PC-3 (cell line): Measurements from ENCODE around the gene CDK14. TPM values are rescaled to one million over a fixed set of nuclear protein-coding genes. Genes with fewer than 3 reads are reported as not detected.

Experiments used
- ATAC-seq: fragments of 200-7000 bp; cut with Tn5 transposase; 2 replicates; pipeline ENCODE4 v1.9.1; 2020; ENCODE audit warnings: mild to moderate bottlenecking, moderate library complexity
- BruUV-seq: library from RNA; stranded (reverse); fragments of 400-500 nt; replicated peaks from 2 replicates; lab custom pipeline; 2021; lab: Mats Ljungman, UMichigan
- CTCF ChIA-PET: fragments of 300-600 bp; sonication (Branson Sonifier 250); formaldehyde crosslinking; loops from one replicate; lab custom pipeline; 2022; ENCODE audit warnings: antibody characterized with exemption; lab: Charles Lee
- POLR2A ChIA-PET: fragments of 300-600 bp; sonication (Branson Sonifier 250); formaldehyde crosslinking; loops from one replicate; lab custom pipeline; 2022; ENCODE audit warnings: antibody characterized with exemption; ENCODE audit not compliant: unreplicated experiment; lab: Charles Lee
- DNase-seq: peaks from one replicate; pipeline ENCODE4 v3.0.0-alpha.2; 2015
- H2AFZ ChIP-seq: fragments of 300-600 bp; sonication (generic); 2 replicates; pipeline ENCODE4 v1.6.0; 2016; ENCODE audit warnings: antibody characterized with exemption, low read length
- H3F3A ChIP-seq: fragments of 300-600 bp; sonication (generic); one replicate; pipeline ENCODE4 v1.6.0; 2017; ENCODE audit warnings: antibody characterized with exemption, low read length, control low read depth, mild to moderate bottlenecking; ENCODE audit not compliant: unreplicated experiment
- H3K27ac ChIP-seq: fragments of 300-600 bp; sonication (generic); 2 replicates; pipeline ENCODE4 v1.5.1; 2016; ENCODE audit warnings: mild to moderate bottlenecking, low read length
- H3K27me3 ChIP-seq: fragments of 300-600 bp; sonication (generic); 2 replicates; pipeline ENCODE4 v1.6.1; 2016; ENCODE audit warnings: low read length, mixed read lengths
- H3K36me3 ChIP-seq: fragments of 300-600 bp; sonication (generic); 2 replicates; pipeline ENCODE4 v1.6.1; 2016; ENCODE audit warnings: low read depth, mixed run types, low read length, mixed read lengths
- H3K4me1 ChIP-seq: fragments of 300-600 bp; sonication (generic); 2 replicates; pipeline ENCODE4 v1.5.1; 2016; ENCODE audit warnings: low read length; ENCODE audit not compliant: insufficient read depth
- H3K4me2 ChIP-seq: fragments of 300-600 bp; sonication (generic); 2 replicates; pipeline ENCODE4 v1.6.0; 2016; ENCODE audit warnings: low read length
- H3K4me3 ChIP-seq: fragments of 300-600 bp; sonication (generic); 2 replicates; pipeline ENCODE4 v1.5.1; 2016; ENCODE audit warnings: mild to moderate bottlenecking, low read length, mixed read lengths
- H3K79me2 ChIP-seq: fragments of 300-600 bp; sonication (generic); 2 replicates; pipeline ENCODE4 v1.6.1; 2017; ENCODE audit warnings: low read length, mixed read lengths
- H3K9ac ChIP-seq: fragments of 300-600 bp; sonication (generic); 2 replicates; pipeline ENCODE4 v1.6.0; 2016; ENCODE audit warnings: mild to moderate bottlenecking, low read length
- H3K9me2 ChIP-seq: fragments of 300-600 bp; sonication (generic); replicated peaks from 2 replicates; pipeline ENCODE4 v1.6.1; 2016; ENCODE audit warnings: mixed run types, low read length, mixed read lengths
- H3K9me3 ChIP-seq: fragments of 300-600 bp; sonication (generic); 2 replicates; pipeline ENCODE4 v1.6.1; 2016; ENCODE audit warnings: low read length, mixed read lengths
- H4K20me1 ChIP-seq: fragments of 300-600 bp; sonication (generic); 2 replicates; pipeline ENCODE4 v1.6.1; 2016; ENCODE audit warnings: low read length, mixed read lengths
- EZH2 ChIP-seq: fragments of 300-600 bp; sonication (generic); IDR thresholded peaks from one replicate; pipeline ENCODE4 v1.6.1; 2017; ENCODE audit warnings: antibody characterized with exemption, mild to moderate bottlenecking, low read length; ENCODE audit not compliant: unreplicated experiment
- EZH2phosphoT487 ChIP-seq: fragments of 300-600 bp; sonication (generic); IDR thresholded peaks from 2 replicates; pipeline ENCODE4 v1.6.1; 2018; ENCODE audit warnings: mild to moderate bottlenecking, antibody characterized with exemption, low read length, borderline replicate concordance
- intact Hi-C: fragments of 100-400 bp; cut with micrococcal nuclease; formaldehyde crosslinking; loops from 2 replicates; pipeline ENCODE4 v1.9.0; 2023
- total RNA-seq: library from RNA; depleted of rRNA; stranded (reverse); fragments of >200 nt; gene quantifications from 2 replicates; pipeline ENCODE4 v1.2.3, GENCODE V29; 2014
- TF ChIP-seq, protein P1 (sequence below): fragments of 300-600 bp; sonication (generic); conservative IDR thresholded peaks from 2 replicates; pipeline ENCODE4 v1.5.1; 2017; ENCODE audit warnings: antibody characterized with exemption, low read depth, mild to moderate bottlenecking, low read length

Gene CDK14
- total RNA-seq, 1 experiment from 2014 or later, result 8.2 TPM

DNA sequence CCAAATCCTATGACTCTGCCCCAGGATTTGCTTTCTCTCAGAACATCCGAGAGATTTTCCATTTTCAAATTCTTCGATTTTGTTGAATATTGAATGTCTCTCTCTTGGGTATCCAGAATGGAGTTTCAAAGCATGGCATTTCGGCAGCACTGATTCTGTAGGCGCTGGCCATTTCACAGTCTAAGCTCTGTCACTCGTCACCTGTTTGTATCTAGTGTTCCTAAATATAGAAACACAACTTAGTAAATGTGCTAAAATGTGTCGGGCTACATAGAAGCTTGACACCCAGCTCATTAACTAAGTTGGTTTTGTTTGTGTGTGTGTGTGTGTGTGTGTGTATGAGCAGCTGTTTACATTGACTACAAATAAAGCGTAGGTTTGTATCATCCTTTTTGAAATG lies 494.6 kb downstream of the CDK14 start:
- POLR2A ChIA-PET, result no interaction called here
- ATAC-seq (no peak), DNase-seq (no peak)
- Histone ChIP-seq H3F3A (no peaks in the 10 kb centered on the region), H3K27ac (no peak overlapping the region), H4K20me1 (no peaks in the 10 kb centered on the region), H3K36me3 (no peaks in the 10 kb centered on the region), H3K9ac (no peak overlapping the region), H3K79me2 (no peaks in the 10 kb centered on the region), H3K4me2 (no peak overlapping the region), H3K9me3 (no peaks in the 10 kb centered on the region), H3K27me3 (no peaks in the 10 kb centered on the region), H3K9me2 (no peaks in the 10 kb centered on the region), H3K4me3 (no peak overlapping the region), H2AFZ (no peak overlapping the region), H3K4me1 (no peaks in the 10 kb centered on the region)
- CTCF ChIA-PET, result interaction anchor here (0.7 kb wide), 1 partner anchor 205 kb away, joined by 4 read pairs; no protein-coding TSS in a partner anchor
- no TSS peak for BruUV-seq
- no peak for TF ChIP-seq EZH2phosphoT487
- intact Hi-C loops, result no loop called here

DNA sequence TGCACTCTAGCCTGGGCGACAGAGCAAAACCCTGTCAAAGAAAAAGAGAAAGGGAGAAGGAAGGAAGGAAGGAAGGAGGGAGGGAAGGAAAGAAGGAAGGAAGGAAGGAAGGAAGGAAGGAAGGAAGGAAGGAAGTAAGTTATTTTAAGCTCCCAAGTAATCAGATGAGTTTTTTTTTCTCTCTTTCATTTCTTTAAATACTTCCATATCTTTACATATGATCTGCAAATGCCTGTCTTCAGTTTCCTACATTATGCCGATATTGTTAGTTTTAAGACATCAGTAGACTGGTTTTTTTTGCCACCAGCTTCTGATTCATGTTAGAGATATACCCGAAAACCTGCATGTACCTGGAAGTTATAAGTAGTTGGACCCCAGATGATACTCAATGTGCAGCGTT lies 495.5 kb downstream of the CDK14 start:
- no peak overlapping the region for H3K9ac ChIP-seq
- no peaks in the 10 kb centered on the region for H3F3A ChIP-seq
- no peak overlapping the region for H3K4me3 ChIP-seq
- ChIA-PET CTCF (no interaction called here), POLR2A (no interaction called here)
- no TSS peak for BruUV-seq
- no peaks in the 10 kb centered on the region for H3K9me2 ChIP-seq
- no peaks in the 10 kb centered on the region for H3K36me3 ChIP-seq
- H3K79me2 ChIP-seq, result no peaks in the 10 kb centered on the region
- no peaks in the 10 kb centered on the region for H3K9me3 ChIP-seq
- H3K4me2 ChIP-seq, result no peak overlapping the region
- no peaks in the 10 kb centered on the region for H3K27me3 ChIP-seq
- intact Hi-C loops, result no loop called here
- no peak for TF ChIP-seq EZH2
- no peak for TF ChIP-seq EZH2phosphoT487
- TF ChIP-seq, protein P1, sequence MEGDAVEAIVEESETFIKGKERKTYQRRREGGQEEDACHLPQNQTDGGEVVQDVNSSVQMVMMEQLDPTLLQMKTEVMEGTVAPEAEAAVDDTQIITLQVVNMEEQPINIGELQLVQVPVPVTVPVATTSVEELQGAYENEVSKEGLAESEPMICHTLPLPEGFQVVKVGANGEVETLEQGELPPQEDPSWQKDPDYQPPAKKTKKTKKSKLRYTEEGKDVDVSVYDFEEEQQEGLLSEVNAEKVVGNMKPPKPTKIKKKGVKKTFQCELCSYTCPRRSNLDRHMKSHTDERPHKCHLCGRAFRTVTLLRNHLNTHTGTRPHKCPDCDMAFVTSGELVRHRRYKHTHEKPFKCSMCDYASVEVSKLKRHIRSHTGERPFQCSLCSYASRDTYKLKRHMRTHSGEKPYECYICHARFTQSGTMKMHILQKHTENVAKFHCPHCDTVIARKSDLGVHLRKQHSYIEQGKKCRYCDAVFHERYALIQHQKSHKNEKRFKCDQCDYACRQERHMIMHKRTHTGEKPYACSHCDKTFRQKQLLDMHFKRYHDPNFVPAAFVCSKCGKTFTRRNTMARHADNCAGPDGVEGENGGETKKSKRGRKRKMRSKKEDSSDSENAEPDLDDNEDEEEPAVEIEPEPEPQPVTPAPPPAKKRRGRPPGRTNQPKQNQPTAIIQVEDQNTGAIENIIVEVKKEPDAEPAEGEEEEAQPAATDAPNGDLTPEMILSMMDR, result no peak
- no peak for DNase-seq
- H3K4me1 ChIP-seq, result no peaks in the 10 kb centered on the region
- no peaks in the 10 kb centered on the region for H4K20me1 ChIP-seq
- H3K27ac ChIP-seq, result no peak overlapping the region
- ATAC-seq, result no peak
- no peak overlapping the region for H2AFZ ChIP-seq

DNA sequence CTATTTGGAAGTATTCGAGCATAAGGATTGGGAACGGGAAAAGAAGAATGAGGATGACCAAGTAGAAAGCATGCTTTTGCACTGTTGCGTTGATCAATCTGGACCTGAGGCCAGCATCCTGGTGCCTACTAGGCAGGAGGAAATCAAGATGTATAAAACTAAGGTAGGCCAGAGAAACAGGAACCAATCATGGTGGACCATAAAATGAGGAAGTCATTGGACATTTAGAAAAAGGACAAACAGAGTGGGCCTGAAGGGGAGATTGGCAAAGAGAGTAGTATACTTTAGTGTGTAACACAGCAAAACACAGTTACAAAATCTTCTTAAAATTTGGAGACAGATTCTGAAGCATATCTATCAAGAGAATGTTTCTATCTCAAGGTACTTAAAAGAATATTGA lies 497.1 kb downstream of the CDK14 start:
- DNase-seq (no peak), ATAC-seq (no peak)
- no peak overlapping the region for H3K9ac ChIP-seq
- H3K79me2 ChIP-seq, result no peaks in the 10 kb centered on the region
- no peaks in the 10 kb centered on the region for H3K36me3 ChIP-seq
- H2AFZ ChIP-seq, result no peak overlapping the region
- no peak overlapping the region for H3K4me2 ChIP-seq
- H4K20me1 ChIP-seq, result no peaks in the 10 kb centered on the region
- H3K9me3 ChIP-seq, result no peaks in the 10 kb centered on the region
- no peak overlapping the region for H3K4me3 ChIP-seq
- POLR2A ChIA-PET, result no interaction called here
- no peaks in the 10 kb centered on the region for H3F3A ChIP-seq
- H3K27me3 ChIP-seq, result no peaks in the 10 kb centered on the region
- H3K4me1 ChIP-seq, result no peaks in the 10 kb centered on the region
- CTCF ChIA-PET, result no interaction called here
- intact Hi-C loops, result no loop called here
- no TSS peak for BruUV-seq
- no peaks in the 10 kb centered on the region for H3K9me2 ChIP-seq
- TF ChIP-seq EZH2 (no peak), EZH2phosphoT487 (no peak)
- TF ChIP-seq, protein P1, result no peak
- H3K27ac ChIP-seq, result no peak overlapping the region
